Fibroblast of gingiva (primary cell): ENCODE results near the gene ACBD6.
A peak's percentile ranks its signal among the peaks of the same experiment; 100 is the strongest.
"Not testable (repeated sequence)": the region's sequence is repeated elsewhere in the genome, so short reads cannot be mapped to it uniquely, and the experiment has no call there.

ENCODE experiments used
- DNase-seq: peaks from one replicate; pipeline ENCODE4 v3.0.0-alpha.2; 2011; ENCODE audit warnings: low read depth

The ACBD6 gene, protein sequence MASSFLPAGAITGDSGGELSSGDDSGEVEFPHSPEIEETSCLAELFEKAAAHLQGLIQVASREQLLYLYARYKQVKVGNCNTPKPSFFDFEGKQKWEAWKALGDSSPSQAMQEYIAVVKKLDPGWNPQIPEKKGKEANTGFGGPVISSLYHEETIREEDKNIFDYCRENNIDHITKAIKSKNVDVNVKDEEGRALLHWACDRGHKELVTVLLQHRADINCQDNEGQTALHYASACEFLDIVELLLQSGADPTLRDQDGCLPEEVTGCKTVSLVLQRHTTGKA

DNA sequence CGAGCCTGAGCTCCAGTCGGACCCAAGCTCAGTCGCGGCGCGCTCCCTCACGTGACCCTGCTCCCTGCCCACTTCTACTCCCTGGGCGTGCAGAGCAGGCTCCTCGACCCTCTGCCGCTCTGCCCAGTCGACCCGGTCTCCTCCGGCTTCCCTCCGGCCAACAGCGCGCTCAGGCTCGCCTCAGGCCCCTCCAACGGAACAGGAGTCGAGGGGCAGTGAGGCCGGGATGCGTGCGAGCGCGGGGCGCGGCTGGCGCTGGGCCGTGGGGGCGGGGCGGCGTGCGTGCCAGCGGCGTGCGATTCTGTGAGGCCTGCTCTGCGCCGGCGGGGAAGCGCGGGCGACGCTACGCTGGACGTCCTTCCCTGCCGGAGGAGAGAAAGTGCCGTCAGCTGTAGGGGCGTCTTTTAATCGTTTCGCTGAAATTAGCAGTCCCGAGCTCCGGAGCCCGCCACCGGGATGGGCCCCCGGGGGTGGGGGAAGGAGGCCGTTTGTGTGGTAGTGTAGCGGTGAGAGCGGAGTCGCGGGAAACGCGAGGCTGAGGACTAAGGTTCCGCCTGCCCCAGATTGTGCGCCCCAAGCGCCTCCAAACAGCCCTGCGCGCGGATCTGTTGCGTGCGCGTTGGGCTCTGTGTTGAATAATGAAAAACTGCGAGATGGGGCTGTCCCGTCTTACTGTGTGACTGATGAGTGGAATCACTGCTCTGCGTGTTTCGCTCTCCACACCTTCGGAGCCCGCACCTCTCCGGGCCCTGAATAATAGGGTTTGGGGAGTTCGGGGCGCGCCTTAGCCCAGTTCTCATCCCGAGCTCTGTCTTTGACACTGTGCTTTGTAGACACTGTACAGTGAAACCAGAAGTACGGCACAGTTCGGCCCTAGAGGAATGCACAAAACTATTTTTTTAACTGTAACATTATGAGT lies at the start of gene ACBD6:
Gene ACBD6, minus strand, starts transcription at position 217 of the 919 bp plus-strand sequence. CDS start 311 bp downstream, outside the sequence.
- peak; percentile 90 for DNase-seq

DNA sequence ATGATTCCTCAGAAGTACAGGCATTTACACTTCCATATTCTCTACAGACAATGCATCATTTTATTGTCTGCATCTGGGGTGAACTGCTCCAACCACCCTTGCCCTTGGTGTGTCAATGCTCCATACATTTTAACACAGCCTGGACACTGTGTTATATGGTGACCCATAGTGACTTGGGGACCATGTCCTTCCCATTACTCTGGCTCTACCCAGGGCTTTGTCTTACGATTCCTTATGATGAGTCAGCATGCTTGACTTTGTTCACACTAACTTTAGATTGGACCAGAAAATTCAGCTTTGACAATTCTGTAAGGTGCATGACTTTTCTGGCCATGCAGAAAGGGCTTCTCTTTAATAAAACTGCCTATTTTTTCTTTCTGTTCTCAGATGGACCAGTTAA lies 49.6 kb upstream of the ACBD6 start:
- DNase-seq, result no peak

DNA sequence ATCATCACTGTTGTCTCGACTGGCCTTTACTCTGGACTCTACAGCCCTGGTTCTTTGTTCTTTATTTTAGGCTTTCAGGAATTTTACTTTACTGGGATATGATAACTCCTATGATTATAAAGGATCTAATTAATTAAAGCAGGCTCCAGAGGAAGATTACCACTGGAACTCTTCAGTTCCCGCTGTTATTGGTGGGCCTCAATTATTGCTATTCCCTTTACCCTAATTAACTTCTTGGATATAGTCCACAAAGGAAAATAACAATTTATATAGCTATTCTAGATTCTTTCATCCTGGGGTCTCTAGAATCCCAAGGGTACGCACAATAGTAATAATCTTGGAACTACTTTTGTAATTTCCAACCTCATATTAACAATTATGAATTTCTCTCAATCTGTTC lies 47.9 kb upstream of the ACBD6 start:
- DNase-seq, result no peak

DNA sequence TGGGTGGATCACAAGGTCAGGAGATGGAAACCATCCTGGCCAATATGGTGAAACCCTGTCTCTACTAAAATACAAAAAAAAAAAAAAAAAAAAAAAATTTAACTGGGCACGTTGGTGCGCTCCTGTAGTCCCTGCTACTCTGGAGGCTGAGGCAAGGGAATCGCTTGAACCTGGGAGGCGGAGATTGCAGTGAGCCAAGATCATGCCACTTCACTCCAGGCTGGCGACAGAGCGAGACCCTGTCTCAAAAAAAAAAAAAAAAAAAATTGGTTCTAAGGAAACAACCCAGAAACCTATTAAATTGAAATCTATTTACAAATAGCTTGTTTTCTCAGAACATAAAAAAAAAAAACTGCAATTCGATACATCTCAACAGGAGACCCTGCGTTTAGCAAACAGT lies 47.4 kb upstream of the ACBD6 start:
- not testable (repeated sequence) for DNase-seq

DNA sequence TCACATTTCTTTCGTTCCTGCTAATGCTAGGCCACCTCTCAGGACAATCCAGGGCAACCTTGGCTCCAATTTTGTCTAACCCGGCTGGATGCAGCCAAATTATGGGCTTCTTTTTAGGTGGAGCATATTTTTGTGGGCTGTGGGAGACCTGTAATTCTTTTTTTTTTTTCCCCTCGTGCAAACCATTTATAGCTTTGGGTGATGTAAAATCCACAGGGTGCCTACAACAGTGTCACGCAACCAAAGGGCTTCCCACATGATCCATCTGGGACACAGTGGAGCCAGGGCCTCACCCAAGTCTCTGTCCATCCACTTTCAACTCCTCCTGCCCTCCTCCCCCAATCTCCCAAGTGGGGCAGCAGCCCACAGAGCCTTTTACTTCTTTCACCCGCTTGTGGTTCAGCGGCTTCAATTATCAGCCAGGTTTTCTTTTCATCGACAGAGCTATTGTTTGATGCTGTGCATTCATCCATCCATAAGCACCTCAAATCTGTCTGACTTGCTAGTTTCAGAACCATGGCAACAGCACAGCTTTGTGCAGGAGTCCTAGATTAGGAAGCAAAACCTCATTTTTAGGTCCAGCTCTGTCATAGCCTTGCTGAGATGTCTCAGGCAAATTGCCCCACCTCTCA lies 46.4 kb upstream of the ACBD6 start:
- no peak for DNase-seq

DNA sequence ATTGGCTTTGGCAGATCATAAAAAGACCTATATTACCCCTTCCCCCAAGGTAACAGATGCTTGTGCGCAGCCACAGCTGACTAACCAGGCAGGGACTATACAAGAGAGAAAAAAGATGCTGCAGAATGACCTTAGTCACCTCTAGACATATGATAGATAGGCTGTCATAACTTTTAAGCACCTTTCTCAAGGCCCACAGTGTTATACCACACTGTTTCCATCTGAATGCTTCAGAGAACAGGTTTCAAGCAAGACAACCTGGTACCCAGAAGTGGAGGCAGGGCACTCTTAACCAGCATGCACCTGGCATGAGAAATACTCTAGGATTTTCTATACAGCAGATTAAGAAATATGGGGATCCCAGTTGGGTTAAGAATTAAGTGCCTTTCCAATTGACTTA lies 43.6 kb upstream of the ACBD6 start:
- no peak for DNase-seq

DNA sequence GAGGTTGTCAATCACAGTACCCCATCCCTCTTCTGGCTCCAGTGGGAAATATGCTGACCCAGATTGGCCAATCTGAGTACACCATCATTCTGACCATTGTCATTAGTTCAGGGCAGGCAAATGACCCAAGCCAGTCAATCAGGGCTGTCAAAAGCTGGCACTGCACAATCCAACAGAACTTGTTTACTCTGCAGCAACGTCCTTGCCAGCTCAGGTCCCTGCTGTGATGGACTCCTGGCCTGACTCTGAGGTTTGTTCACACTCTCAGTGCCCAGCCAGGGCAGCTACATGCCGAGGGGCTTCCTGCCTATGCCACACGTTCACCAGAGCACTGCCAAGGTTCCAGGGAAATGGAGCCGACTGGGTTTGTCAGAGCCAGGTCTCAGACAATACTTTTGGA lies 41.7 kb upstream of the ACBD6 start:
- no peak for DNase-seq

DNA sequence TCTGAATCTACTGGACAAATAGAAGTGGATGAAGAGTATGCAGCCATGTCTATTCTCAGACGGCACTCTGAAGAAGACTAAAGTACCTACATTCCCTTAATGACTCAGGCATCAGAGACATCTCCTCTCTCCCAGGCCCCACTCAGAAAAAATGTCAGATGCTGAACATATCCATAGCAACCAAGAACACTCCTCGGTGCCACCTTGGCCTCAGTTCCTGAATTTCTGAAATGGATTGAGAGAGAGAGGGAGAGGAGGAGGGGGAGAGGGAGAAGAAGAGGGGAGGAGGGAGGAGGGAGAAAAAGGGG lies 40.4 kb upstream of the ACBD6 start:
- DNase-seq, result peak; percentile 8

DNA sequence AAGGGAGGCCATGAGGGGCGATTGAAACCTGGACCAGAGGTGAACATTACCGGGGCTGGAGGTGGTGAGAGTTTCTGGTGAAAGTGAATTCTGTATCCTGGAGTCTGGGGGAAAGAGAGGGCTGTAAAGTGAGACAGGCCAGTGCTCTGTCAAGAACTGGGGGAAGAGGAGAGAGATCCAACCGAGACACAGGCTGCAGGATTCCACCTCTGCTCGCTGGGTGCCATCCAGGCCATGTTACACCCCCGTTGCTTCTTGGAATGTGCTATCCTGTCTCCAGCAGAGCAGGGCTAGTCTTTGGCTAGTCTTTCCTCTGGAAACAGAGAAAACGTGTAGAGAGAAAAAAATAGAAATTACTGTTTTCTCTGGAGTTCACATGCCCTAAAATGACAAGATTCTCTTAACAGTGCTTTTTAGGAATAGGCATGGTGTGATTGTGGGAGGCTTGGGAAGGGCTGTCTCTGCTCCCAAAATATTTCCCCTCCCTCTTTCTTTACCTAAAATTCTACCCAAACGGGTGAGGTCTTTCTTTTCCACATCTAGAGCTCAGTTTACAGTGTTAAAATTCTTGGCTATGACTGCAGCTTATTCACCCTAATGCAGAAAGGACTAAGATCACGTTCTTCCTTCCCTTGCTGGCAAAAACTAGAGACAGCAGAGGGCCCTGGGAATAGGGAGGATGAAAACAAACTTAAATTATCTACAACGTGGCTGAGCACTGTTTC lies 39.9 kb upstream of the ACBD6 start:
- DNase-seq, result peak; percentile 30

- DNase-seq, result peak; percentile 14
These were observed 38.6 kb upstream of the ACBD6 start for GRCh38 chr1:180540697-180541594.

DNA sequence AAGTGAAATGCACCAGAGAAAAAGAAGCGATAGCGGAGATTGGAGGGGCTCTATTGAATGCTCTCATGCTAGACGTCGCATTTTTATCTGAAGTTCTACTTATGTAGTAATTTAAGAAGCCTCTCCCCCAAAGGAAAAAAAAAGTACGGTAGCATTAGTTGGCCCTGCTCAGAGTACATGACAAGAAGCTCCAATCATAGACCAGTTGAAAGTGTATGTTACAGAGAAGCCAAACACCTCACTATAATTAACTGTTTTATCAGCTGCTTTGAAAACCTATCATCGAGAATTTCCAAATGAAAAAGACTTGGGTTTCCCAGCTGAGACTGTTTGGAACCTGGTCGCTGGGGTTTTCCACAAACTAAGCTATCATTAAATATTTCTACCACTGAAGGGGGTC lies 36.8 kb upstream of the ACBD6 start:
- DNase-seq, result no peak

DNA sequence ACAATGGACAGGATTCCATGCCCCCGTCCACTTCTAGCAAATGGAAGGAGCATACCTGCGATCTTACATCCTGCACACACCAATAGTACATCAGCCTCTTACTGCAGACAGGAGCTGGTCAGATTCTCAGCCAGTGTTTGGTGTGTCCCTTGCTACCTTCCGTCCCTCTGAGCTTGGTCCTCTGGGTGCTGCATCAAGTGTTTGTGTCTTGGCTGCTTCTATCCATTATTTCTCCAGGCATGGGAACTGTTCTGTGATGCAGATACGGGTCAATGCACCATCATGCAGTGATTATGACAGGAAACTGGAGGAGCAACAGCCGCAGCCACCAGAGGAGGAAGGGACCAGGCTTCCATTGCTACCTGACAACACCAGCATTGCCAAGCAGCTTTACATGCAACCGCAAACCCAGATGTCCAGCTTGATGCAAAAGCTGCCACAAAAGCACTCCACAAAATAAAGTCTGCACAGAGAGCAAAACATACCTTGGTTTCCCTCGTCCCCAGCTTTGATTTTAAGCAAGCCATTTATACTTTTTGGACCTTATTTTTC lies 34.5 kb upstream of the ACBD6 start:
- no peak for DNase-seq

- DNase-seq, result no peak
These were observed 33.1 kb upstream of the ACBD6 start for GRCh38 chr1:180535418-180535999.

GRCh38 chr1:180534214-180534613 lies 31.8 kb upstream of the ACBD6 start:
- peak; percentile 30 for DNase-seq

DNA sequence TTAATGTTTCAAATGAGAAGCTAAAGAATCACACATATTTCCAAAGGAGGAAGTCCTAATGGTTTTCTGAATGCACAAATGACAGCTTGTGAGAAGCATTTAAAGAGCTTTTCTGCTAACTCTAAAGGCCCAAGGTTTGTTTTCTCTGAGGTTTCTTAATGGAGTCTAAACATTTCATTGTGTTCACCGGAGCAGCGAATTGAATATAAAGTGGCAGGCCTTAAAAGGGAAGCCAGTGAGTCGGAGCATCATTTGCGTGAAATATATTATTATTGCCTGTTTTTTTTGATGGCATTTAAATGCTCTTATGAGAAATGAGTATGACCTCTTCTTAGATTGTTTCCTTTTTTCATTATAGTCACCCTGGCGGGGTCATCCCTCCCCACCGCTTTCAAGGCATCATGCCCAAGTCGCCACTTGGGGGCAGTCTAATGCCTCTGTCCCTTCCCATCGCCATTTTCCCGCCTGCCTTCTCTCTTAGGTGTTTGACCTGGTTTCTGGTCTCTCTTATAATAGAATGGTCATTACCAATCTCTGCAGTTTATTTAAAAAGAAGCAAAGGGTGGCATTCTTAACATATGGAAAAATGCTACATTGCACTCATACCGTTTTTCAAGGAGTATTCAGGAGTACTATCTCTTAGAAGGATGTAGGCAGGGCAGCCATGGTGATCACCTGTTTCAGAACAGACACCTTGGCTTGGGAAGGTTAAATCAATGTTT lies 31.1 kb upstream of the ACBD6 start:
- DNase-seq, result peak; percentile 31

- no peak for DNase-seq
These were observed 30.5 kb upstream of the ACBD6 start for GRCh38 chr1:180532854-180533253.

GRCh38 chr1:180530501-180530900 lies 28.1 kb upstream of the ACBD6 start:
- DNase-seq, result peak; percentile 90

GRCh38 chr1:180528868-180529470 lies 26.6 kb upstream of the ACBD6 start:
- DNase-seq, result peak; percentile 19

- DNase-seq, result no peak
These were observed 24.8 kb upstream of the ACBD6 start for GRCh38 chr1:180527101-180527669.
